GM23248 (cell line): ENCODE data around the gene NEK2.

Source experiments
- EZH2 ChIP-seq: fragments of 200-600 bp; sonication (generic); IDR thresholded peaks from 2 replicates; pipeline ENCODE4 v1.6.1; 2018; ENCODE audit warnings: antibody characterized with exemption, mild to moderate bottlenecking; ENCODE audit not compliant: insufficient read depth, poor library complexity, severe bottlenecking
- EZH2phosphoT487 ChIP-seq: fragments of 200-600 bp; sonication (generic); IDR thresholded peaks from 2 replicates; pipeline ENCODE4 v1.6.1; 2018; ENCODE audit warnings: antibody characterized with exemption, moderate library complexity, mild to moderate bottlenecking, low read depth; ENCODE audit not compliant: insufficient read depth

DNA sequence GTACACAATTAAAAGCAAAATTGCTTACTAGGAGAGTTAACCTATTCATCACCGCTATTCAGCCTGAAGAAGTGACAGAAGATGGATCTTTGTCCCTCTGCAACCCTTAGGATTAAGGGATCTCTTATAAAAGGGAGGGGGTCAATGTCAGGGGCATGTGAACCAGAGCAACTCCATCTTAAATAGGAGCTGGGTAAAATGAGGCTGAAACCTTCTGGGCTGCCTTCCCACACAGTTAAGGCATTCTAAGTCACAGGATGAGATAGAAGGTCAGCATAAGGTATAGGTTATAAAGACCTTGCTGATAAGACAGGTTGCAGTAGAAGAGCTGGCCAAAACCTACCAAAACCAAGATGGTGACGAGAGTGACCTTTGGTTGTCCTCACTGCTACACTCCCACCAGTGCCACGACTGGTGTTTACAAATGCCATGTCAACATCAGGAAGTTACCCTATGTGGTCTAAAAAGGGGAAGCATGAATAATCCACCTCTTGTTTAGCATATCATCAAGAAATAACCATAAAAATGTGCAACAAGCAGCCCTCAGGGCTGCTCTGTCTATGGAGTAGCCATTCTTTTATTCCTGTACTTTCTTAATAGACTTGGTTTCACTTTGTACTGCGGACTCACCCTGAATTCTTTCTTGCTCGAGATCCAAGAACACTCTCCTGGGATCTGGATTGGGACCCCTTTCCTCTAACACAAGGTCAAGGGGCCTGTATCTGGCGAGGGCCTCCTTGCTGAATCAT lies 35.3 kb upstream of the NEK2 start:
- TF ChIP-seq EZH2phosphoT487 (no peak), EZH2 (no peak)
